GM12892 (cell line): ENCODE results near the gene TTC31.
"Not testable (repeated sequence)": the region's sequence is repeated elsewhere in the genome, so short reads cannot be mapped to it uniquely, and the experiment has no call there.

ENCODE experiments used
- DNase-seq: peaks from one replicate; pipeline ENCODE4 v3.0.0; 2011; ENCODE audit not compliant: insufficient read length
- FAIRE-seq: peaks from 2 replicates; lab custom pipeline; 2011; peaks lifted over from hg19 to GRCh38; lab: Jason Lieb, UNC
- POLR2A ChIP-seq: IDR thresholded peaks from 2 replicates; pipeline ENCODE4 v1.6.1; 2011; ENCODE audit warnings: low read depth, low read length, control low read depth
- POLR2AphosphoS5 ChIP-seq: IDR thresholded peaks from 2 replicates; pipeline ENCODE4 v1.6.1; 2011; ENCODE audit warnings: low read depth, low read length, control low read depth
- TAF1 ChIP-seq: IDR thresholded peaks from 2 replicates; pipeline ENCODE4 v1.6.1; 2011; ENCODE audit warnings: low read depth, mild to moderate bottlenecking, control low read depth, low read length, borderline replicate concordance

The TTC31 gene

DNA sequence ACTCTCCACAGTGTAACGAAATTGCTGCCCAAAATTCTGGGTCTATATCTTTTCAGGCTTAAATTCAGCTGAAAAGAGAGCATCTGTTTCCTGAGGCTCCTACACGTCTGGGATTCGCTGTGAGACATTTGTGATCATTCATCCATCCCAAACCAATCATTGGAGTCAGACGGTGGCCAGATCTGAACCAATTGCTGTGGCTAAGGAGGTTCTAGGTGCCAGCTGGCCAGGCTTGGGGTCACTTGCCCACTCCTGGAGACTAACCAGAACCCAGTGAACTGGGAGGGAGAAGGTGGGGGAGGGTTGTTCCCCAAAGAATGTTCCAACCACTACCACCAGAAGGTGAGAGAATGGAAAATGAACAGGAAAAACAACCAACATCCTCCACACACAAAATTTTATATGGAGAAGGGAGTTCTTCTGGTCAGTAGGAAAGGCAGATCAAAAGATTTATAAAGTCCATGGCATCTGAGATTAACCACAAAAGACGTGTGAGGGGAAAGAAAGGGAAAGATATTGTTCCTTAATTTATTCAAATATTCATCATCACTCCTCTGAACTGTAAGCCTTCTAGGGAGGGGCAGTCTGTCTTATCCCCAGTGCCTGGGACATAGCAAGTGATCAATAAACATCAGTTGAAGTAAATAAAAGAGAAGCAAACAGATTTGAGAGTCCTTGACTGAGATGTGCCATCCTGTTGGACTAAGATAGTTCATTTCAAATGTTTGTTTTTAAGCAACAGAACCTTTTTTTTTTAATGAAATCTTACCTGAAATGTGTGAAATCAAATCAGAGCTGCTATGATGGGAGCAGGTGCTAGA is 38.2 kb upstream of the TTC31 start:
- FAIRE-seq (no peak), DNase-seq (no peak)
- TF ChIP-seq POLR2A (no peak), TAF1 (no peak), POLR2AphosphoS5 (no peak)

- DNase-seq: no peak
- TF ChIP-seq POLR2A (no peak), TAF1 (no peak), POLR2AphosphoS5 (no peak)
- FAIRE-seq: no peak
Measured at GRCh38 chr2:74447230-74447999, 35.5 kb upstream of the TTC31 start.

DNA sequence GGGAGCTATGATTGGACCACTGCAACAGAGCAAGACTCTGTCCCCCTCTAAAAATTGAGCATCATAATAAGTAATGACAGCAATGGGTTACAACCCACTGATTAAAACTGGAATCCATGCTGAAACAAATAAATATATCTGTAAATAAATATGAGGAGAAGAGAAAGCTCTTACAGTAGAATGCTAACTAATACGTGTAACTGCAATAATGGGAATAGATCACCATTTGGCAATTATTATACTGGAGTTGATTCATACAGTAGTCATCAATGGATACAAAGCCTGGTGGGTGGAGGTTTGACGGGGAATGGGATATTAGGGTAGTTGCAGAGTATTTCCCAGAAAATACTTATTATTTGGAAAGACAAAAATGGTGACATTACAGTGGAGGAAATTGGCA is 34.1 kb upstream of the TTC31 start:
- TF ChIP-seq POLR2AphosphoS5 (no peak), TAF1 (no peak), POLR2A (no peak)
- DNase-seq (no peak), FAIRE-seq (no peak)

- no peak for DNase-seq
- no peak for FAIRE-seq
- TF ChIP-seq POLR2AphosphoS5: no peak
- TF ChIP-seq TAF1: no peak
- no peak for TF ChIP-seq POLR2A
Measured at GRCh38 chr2:74450570-74451190, 32.2 kb upstream of the TTC31 start.

DNA sequence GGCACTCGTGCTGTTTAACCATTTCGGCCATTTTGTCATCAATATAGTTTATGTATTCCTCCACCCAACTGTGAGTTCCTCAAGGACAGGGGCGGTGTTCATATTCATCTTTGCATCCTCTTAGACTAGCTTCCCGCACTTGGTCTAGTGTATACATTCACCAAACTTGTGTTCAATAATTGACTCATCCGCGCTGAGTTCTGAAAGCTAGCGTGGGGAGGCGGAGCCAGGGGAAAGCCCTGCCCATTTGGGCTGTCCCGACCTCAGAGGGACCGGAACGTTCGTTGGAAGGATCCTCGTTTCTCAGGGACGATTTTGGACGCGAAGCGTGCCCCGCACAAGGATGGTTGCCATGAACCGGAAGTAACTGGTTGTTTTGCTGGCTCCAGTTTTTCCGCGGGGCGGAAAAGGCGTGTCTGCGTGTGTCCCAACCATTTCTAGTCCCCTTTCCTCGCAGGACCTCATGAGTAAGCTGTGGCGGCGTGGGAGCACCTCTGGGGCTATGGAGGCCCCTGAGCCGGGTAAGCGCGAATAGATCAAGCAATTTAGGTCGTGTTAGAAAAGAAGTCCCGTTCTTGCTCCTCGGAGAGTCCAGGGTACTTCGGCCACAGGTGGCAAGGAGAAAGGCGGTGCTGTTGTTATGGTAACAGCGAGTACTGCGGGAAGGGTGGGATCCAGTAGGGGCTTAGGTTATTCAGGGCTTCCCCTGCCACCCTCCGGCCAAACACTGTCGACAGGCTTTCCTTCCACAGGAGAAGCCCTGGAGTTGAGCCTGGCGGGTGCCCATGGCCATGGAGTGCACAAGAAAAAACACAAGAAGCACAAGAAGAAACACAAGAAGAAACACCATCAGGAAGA is 28.0 kb upstream of the TTC31 start, which contains the start of gene INO80B:
INO80B (plus strand) TSS at position 434 of the 858 bp plus-strand sequence; CDS start at position 464, 30 bp downstream.
- TF ChIP-seq POLR2A (0 out of 2 replicates have a peak, but pooled peaks have one; percentile 35), TAF1 (0 out of 2 replicates have a peak, but pooled peaks have one; percentile 9), POLR2AphosphoS5 (peak; percentile 42; the same call in 1 of the 2 replicates)
- FAIRE-seq: peak; percentile 99
- peak; percentile 63 for DNase-seq

- TF ChIP-seq POLR2A (no peak; the same call in 1 of the 2 replicates), TAF1 (no peak), POLR2AphosphoS5 (no peak; the same call in 1 of the 2 replicates)
- DNase-seq (no peak), FAIRE-seq (no peak)
Measured at GRCh38 chr2:74457129-74457548, 25.7 kb upstream of the TTC31 start.

DNA sequence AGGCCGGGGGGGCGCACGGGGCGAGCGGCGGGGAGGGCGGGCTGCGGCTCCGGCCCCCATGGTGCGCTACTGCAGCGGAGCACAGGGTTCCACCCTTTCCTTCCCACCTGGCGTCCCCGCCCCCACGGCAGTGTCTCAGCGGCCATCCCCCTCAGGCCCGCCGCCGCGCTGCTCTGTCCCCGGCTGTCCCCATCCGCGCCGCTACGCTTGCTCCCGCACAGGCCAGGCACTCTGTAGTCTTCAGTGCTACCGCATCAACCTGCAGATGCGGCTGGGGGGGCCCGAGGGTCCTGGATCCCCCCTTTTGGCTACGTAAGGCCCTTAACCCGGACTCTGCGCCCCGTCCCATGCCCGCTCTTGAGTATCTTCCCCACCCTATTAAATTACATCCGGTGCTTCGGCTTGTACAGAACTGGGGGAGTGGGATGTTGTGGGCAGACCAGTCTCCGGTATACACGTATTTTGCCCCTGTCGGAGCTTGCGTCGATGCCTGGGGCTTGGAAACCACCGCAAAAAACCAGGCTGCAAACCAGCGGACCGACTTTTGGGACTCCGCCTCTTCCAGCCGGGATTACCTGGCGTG is 25.2 kb upstream of the TTC31 start:
- DNase-seq (peak; percentile 55), FAIRE-seq (peak; percentile 89)
- TF ChIP-seq POLR2A (peak; percentile 75), POLR2AphosphoS5 (no peak; the same call in 1 of the 2 replicates)

- TF ChIP-seq TAF1: 0 out of 2 replicates have a peak, but pooled peaks have one; percentile 47
- 0 out of 2 replicates have a peak, but pooled peaks have one; percentile 33 for TF ChIP-seq POLR2AphosphoS5
- peak; percentile 49; the same call in 1 of the 2 replicates for TF ChIP-seq POLR2A
- DNase-seq (peak; percentile 88), FAIRE-seq (peak; percentile 97)
Measured at GRCh38 chr2:74458132-74458937, 24.5 kb upstream of the TTC31 start, which contains the start of gene WBP1. WBP1 (plus strand) TSS chr2:74458438; CDS start chr2:74458603, 165 bp downstream.

GRCh38 chr2:74458938-74459363 is 23.9 kb upstream of the TTC31 start:
- FAIRE-seq (no peak), DNase-seq (no peak)
- TF ChIP-seq TAF1 (no peak), POLR2AphosphoS5 (no peak), POLR2A (no peak)

GRCh38 chr2:74459503-74460118 is 23.3 kb upstream of the TTC31 start:
- DNase-seq, FAIRE-seq: not testable (repeated sequence)

- not testable (repeated sequence) for FAIRE-seq, DNase-seq
Measured at GRCh38 chr2:74460187-74460586, 22.7 kb upstream of the TTC31 start.
